Colonic mucosa (tissue), 4 donors: ENCODE results near the gene RO60. TPM values are rescaled to one million over a fixed set of nuclear protein-coding genes. Genes with fewer than 3 reads are reported as not detected.
"Not testable (repeated sequence)": the region's sequence is repeated elsewhere in the genome, so short reads cannot be mapped to it uniquely, and the experiment has no call there.

Source experiments
- DNase-seq: peaks from one replicate; pipeline ENCODE4 v3.0.0-alpha.2; 2020
- H3K27ac ChIP-seq: fragments of 200-600 bp; one replicate; pipeline ENCODE4 v1.8.0; 2021
- H3K27me3 ChIP-seq: fragments of 200-600 bp; one replicate; pipeline ENCODE4 v1.8.0; 2021
- H3K36me3 ChIP-seq: fragments of 200-600 bp; one replicate; pipeline ENCODE4 v1.8.0; 2021
- H3K4me1 ChIP-seq: fragments of 200-600 bp; one replicate; pipeline ENCODE4 v1.8.0; 2021; ENCODE audit warnings: mild to moderate bottlenecking
- H3K4me3 ChIP-seq: fragments of 200-600 bp; one replicate; pipeline ENCODE4 v1.8.0; 2021
- H3K9ac ChIP-seq, 2 donors: one replicate each; pipeline ENCODE4 v1.7.0; 2013; ENCODE audit warnings: control low read depth in 2 of 2, low read depth in 2 of 2, low read length in 2 of 2
- H3K9me3 ChIP-seq: fragments of 200-600 bp; one replicate; pipeline ENCODE4 v1.8.0; 2021
- intact Hi-C: fragments of 100-400 bp; cut with DNase I; formaldehyde crosslinking; loops from one replicate; pipeline ENCODE4 v1.14.1; 2022
- total RNA-seq, 2 donors: library from RNA; stranded (reverse); fragmentation: NEBNext Ultra II Directional in 1 of 2; extraction: Animal tissue kit (Norgen Biotek cat#: 25700) in 1 of 2; gene quantifications; one replicate each; pipeline ENCODE4 v1.2.1, GENCODE V29; 2021
- TF ChIP-seq, protein P1 (sequence below): fragments of 200-600 bp; IDR thresholded peaks from one replicate; pipeline ENCODE4 v1.8.0; 2022; ENCODE audit warnings: antibody characterized with exemption, mild to moderate bottlenecking
- donor health status: healthy.
- donor health status: DM: no; HTN: no; CAD: no.
- donor health status: DM: no; HTN: no; CAD: no.

The RO60 gene
- total RNA-seq, 2 donors from 2014 or later, result 47.6 to 55.9 TPM

DNA sequence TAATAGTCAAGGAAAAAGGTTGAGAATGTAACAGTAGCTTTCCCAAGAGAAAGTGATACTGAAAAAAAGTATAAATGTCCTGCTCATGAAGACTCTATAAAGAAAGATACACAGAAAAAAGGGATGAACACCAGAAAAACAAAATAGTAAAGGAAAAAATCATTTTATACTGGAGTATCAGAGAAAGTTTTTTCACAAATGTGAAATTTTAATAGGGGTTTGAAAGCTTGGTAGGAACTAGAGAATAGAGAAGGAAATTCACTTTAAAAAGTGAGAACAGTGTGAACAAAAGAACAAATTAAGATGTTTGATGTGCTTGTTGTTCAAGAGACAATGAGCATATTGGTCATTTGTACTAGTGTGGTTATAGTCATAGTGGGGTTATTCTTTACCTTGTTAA is 25.8 kb upstream of the RO60 start:
- no peaks in the 10 kb centered on the region for H3K27me3 ChIP-seq
- no peaks in the 10 kb centered on the region for H3K36me3 ChIP-seq
- TF ChIP-seq, protein P1, sequence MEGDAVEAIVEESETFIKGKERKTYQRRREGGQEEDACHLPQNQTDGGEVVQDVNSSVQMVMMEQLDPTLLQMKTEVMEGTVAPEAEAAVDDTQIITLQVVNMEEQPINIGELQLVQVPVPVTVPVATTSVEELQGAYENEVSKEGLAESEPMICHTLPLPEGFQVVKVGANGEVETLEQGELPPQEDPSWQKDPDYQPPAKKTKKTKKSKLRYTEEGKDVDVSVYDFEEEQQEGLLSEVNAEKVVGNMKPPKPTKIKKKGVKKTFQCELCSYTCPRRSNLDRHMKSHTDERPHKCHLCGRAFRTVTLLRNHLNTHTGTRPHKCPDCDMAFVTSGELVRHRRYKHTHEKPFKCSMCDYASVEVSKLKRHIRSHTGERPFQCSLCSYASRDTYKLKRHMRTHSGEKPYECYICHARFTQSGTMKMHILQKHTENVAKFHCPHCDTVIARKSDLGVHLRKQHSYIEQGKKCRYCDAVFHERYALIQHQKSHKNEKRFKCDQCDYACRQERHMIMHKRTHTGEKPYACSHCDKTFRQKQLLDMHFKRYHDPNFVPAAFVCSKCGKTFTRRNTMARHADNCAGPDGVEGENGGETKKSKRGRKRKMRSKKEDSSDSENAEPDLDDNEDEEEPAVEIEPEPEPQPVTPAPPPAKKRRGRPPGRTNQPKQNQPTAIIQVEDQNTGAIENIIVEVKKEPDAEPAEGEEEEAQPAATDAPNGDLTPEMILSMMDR, result no peak
- intact Hi-C loops, result no loop called here
- no peaks in the 10 kb centered on the region for H3K9me3 ChIP-seq
- no peak overlapping the region for H3K27ac ChIP-seq
- H3K4me1 ChIP-seq, result no peaks in the 10 kb centered on the region
- no peak overlapping the region for H3K9ac ChIP-seq
- DNase-seq, result no peak
- H3K4me3 ChIP-seq, result no peak overlapping the region

DNA sequence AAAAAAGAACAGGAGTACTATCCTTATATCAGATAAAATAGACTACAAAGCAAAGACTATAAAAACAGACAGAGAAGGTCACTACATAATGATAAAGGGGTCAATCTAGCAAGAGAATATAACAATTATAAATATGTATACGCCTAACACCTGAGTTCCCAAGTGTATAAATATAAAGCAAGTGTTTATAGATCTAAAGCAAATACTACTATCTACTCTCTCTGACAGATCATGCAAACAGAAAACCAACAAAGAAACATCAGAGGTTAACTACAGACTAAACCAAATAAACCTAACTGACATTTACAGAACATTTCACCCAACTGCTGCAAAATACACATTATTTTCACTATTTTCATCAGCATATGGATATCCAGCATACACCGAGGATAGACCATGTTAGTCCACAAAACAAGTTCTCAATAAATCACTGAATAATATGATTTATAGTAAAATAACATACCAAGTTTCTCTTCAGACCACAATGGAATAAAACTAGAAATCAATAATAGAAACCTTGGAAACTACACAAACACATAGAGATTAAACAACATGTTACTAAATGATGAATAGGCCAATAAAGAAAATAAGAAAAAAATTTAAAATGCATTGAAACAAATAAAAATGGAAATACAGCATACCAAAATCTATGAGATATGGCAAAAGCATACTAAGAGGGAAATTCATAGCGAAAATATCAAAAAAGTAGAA is 22.9 kb upstream of the RO60 start:
- Histone ChIP-seq H3K27ac (no peak overlapping the region), H3K36me3 (no peaks in the 10 kb centered on the region), H3K4me3 (no peak overlapping the region), H3K27me3 (no peaks in the 10 kb centered on the region), H3K4me1 (no peaks in the 10 kb centered on the region), H3K9me3 (no peaks in the 10 kb centered on the region), H3K9ac (no peak overlapping the region)
- no peak for DNase-seq
- intact Hi-C loops, result no loop called here
- TF ChIP-seq, protein P1, result no peak

DNA sequence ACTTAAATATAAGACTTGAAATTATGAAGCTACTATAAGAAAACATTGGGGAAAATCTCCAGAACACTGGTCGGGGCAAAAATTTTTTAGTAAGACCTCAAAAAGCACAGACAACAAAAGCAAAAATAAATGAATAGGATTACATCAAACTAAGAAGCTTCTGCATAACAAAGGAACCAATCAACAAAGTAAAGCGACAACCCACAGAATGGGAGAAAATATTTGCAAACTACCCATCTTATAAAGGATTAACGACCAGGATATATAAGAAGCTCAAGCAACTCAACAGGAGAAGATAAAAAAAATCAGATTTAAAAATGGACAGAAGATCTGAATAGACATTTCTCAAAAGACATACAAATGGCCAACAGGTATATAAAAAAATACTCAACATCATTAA is 19.4 kb upstream of the RO60 start:
- no peak for DNase-seq
- H3K27me3 ChIP-seq, result no peaks in the 10 kb centered on the region
- no peak overlapping the region for H3K27ac ChIP-seq
- H3K4me3 ChIP-seq, result no peak overlapping the region
- H3K9me3 ChIP-seq, result no peaks in the 10 kb centered on the region
- H3K4me1 ChIP-seq, result no peaks in the 10 kb centered on the region
- intact Hi-C loops, result no loop called here
- no peaks in the 10 kb centered on the region for H3K36me3 ChIP-seq
- H3K9ac ChIP-seq, result no peak overlapping the region
- TF ChIP-seq, protein P1, result no peak

DNA sequence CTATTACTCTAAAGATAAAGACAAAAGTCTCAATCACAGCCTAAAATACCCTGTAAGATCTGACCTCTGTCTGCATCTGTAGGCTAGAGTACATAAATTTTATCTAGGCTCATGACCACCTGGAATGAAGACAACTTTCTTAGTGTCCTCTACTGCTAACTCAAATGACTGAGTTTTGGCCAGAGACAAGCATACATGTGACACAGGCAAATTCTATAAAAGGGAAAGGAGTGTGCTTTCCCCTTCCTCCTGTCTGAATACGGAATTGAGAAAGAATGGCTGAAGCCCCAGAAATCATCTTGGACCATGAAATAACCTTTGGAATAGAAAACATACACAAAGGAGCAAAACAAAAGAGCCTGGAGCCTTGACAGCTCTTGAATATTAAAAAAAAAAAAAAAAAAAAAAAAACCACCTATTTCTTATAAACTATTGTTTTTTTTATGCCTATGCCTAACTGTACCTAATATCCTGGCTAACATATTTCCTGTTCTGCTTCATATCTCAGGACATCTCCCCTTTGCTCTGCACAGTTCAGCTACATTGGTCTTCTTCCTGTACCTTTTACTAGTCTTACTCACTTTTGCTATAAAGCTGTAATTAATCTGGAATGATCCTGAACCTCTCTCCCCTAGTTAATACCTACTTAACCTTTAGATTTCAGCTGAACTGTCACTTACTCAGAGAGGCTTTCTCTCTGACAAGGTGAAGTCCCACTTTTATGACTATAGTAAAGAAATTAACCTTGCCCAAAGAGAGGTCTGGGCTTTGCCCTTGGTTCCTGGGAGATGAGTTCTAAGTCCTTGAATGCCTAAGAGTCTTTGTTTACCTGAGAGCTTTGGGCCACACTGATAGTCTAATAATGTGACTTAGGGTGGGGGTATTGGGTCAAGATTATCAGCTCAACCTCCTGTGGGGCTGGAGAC is 16.4 kb upstream of the RO60 start:
- Histone ChIP-seq H3K9ac (no peak overlapping the region), H3K4me3 (no peak overlapping the region), H3K27me3 (no peaks in the 10 kb centered on the region), H3K27ac (no peak overlapping the region), H3K36me3 (no peaks in the 10 kb centered on the region), H3K9me3 (no peaks in the 10 kb centered on the region), H3K4me1 (no peaks in the 10 kb centered on the region)
- TF ChIP-seq, protein P1, result no peak
- intact Hi-C loops, result no loop called here
- no peak for DNase-seq

DNA sequence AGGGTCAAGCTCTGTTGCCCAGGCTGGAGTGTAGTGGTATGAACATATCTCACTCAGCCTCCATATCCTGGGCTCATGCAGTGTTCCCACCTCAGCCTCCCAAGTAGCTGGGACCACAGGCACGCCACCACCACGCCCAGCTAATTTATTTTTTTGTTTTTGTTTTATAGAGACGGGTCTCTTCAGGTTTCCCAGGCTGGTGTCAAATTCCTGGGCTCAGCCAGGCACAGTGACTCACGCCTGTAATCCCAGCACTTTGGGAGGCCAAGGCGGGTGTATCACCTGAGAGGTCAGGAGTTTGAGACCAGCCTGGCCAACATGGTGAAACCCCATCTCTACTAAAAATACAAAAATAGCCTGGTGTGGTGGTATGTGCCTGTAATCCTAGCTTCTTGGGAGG is 10.5 kb upstream of the RO60 start:
- H3K9me3 ChIP-seq, H3K9ac ChIP-seq, H3K4me1 ChIP-seq, H3K4me3 ChIP-seq, H3K27me3 ChIP-seq, intact Hi-C loops, H3K27ac ChIP-seq, DNase-seq, H3K36me3 ChIP-seq: not testable (repeated sequence)
